ENCODE measurements around the gene SPRYD3. TPM values are rescaled to one million over a fixed set of nuclear protein-coding genes. Genes with fewer than 3 reads are reported as not detected.

Gene SPRYD3, protein sequence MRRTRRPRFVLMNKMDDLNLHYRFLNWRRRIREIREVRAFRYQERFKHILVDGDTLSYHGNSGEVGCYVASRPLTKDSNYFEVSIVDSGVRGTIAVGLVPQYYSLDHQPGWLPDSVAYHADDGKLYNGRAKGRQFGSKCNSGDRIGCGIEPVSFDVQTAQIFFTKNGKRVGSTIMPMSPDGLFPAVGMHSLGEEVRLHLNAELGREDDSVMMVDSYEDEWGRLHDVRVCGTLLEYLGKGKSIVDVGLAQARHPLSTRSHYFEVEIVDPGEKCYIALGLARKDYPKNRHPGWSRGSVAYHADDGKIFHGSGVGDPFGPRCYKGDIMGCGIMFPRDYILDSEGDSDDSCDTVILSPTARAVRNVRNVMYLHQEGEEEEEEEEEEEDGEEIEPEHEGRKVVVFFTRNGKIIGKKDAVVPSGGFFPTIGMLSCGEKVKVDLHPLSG
- 10 to 100 TPM; 21.0 to 39.5 (median 28.4) TPM for total RNA-seq

DNA sequence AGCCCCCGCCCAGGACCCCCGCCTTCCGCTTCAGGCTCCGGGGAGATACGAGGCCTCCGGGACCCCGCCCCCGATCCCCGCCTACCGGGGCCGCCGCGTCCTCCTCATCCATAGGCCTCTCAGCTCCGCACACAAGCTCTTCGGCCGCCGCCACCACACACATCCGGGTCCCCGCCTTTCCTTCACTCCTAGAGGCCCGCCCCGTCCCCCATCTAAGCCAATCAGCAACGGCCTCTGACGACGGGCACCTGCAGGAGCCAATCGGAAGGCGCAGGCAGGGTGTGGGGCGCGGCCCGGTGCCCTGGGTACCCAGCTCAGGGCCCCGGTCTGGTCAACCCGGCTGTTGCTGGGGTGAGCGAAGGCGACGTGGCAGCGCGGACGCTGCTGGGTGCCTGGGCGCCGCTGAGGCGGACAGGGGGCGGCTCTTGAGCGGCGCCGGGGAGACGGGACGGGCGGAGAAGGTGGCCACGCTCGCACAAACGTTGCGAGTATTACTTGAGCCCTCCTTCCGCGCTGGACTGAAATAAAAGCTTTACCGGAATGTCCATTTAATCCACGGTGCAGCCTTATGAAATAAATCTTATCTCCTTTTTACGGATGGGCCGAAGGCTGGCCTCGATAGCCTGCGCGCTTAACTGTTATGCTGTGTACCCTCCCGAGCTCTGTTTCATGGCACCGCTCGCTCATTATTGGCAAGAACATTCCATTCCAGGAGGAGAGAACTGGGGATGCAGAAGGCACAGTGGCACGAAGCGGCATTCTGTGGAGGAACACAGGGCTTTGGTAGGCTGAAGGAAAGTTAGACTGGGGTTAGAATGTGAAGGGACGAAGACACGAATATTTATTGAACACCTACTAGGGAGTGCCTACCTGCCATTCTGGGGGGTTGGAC, at the start of gene SPRYD3:
Gene SPRYD3, minus strand, starts transcription at position 165 of the 892 bp plus-strand sequence. Its CDS starts 57 bp downstream, at position 108.
- peak within 1 kb of the TSS; percentile 36 for H3K4me3 ChIP-seq (ENCODE audit: low read depth, poor library complexity, severe bottlenecking)
- DNase-seq (ENCODE audit: low spot score in 2 of 2), result peak; percentile 98 to 100
- intact Hi-C loops (cut with DNase I; ENCODE audit: low total_unique reads), result no loop called here
- TF ChIP-seq POLR2A (IDR thresholded peaks at IDR 0.05), result no peak
- TF ChIP-seq, protein P1, sequence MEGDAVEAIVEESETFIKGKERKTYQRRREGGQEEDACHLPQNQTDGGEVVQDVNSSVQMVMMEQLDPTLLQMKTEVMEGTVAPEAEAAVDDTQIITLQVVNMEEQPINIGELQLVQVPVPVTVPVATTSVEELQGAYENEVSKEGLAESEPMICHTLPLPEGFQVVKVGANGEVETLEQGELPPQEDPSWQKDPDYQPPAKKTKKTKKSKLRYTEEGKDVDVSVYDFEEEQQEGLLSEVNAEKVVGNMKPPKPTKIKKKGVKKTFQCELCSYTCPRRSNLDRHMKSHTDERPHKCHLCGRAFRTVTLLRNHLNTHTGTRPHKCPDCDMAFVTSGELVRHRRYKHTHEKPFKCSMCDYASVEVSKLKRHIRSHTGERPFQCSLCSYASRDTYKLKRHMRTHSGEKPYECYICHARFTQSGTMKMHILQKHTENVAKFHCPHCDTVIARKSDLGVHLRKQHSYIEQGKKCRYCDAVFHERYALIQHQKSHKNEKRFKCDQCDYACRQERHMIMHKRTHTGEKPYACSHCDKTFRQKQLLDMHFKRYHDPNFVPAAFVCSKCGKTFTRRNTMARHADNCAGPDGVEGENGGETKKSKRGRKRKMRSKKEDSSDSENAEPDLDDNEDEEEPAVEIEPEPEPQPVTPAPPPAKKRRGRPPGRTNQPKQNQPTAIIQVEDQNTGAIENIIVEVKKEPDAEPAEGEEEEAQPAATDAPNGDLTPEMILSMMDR (IDR thresholded peaks at IDR 0.05), result no peak
- WGBS, 2 donors, result 2 to 3% methylated on average over 19 to 60 of the region's 67 CpGs

DNA sequence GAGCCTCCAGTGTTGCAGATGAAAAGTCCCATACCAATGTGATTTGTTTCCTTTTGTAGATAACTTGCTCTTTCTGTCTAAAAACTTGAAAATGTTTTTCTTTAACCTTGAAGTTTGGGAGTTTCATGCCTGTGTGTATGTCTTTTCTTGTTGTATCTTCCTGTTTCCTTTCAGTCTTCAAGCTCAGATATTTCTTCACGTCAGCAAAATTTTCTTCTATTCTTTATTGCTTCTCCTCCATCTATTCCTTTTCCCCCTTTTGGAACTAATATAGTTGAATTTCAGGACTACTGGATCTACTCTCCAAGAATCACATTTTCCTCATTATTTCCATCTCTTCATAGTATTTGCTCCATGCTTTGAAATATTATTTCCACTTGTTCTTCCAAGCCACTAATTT, 48.0 kb upstream of the SPRYD3 start:
- 74 to 89% methylated on average over 1 of the region's 1 CpG for WGBS, 2 donors

DNA sequence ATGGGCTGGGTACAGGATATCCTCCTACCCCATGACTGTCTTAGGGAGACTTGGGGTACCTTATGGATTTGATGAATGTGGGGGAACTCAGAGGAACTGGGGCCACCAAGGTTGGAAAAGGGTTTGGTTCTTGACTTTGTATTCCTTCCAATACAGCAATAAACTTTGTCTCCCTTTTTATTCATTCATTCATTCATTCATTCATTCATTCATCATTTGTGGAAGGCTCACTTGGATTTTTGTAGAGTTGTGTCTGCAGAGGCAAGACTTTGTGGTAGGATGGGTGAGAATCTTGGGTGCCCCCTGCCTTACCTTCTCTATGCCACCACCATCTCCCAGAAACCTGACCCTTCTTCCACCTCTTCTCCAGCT, 45.1 kb upstream of the SPRYD3 start:
- no peak overlapping the region for H3K4me3 ChIP-seq (ENCODE audit: low read depth, poor library complexity, severe bottlenecking)
- DNase-seq (ENCODE audit: low spot score in 2 of 2), result no peak
- intact Hi-C loops (cut with DNase I; ENCODE audit: low total_unique reads), result no loop called here
- TF ChIP-seq, protein P1 (IDR thresholded peaks at IDR 0.05), result no peak
- no peak for TF ChIP-seq POLR2A (IDR thresholded peaks at IDR 0.05)

More for the DNA sequence above, 48.0 kb upstream of the SPRYD3 start:
- TF ChIP-seq, protein P1 (IDR thresholded peaks at IDR 0.05), result no peak
- no peak for TF ChIP-seq POLR2A (IDR thresholded peaks at IDR 0.05)
- H3K4me3 ChIP-seq (ENCODE audit: low read depth, poor library complexity, severe bottlenecking), result no peak overlapping the region
- no peak for DNase-seq (ENCODE audit: low spot score in 2 of 2)
- intact Hi-C loops (cut with DNase I; ENCODE audit: low total_unique reads), result no loop called here

DNA sequence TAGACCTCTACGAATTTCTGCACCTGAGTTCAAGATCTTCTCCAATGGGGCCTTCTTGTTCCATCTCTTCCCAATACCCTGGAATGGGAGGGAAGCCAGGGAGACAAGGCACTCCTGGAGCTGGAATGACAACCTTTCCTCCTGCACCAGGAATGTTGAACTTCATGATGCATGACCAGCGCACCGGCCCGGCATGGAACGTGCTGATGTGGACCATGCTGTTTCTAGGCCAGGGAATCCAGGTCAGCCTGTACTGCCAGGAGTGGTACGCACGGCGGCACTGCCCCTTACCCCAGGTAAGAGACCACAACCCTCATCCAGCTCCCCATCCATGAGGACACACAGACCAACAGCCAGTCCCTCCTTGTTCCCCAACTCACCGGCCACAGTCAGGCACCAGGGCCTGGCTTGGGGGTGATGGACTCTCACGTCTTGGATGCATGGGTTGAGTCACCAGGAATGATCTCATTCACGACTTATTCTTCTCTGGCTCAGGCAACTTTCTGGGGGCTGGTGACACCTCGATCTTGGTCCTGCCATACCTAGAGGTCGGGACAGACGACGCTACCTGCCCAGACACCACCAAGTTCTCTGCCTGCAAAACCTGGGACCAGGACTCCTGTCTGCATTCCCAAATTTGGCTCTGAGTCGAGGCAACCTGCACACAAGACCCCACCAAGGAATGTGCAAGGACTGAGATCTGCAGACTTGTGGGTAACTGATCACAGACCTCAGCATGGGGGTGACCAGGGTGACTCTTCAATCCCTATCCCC, 44.6 kb upstream of the SPRYD3 start:
- intact Hi-C loops (cut with DNase I; ENCODE audit: low total_unique reads), result no loop called here
- 81 to 85% methylated on average over 16 of the region's 16 CpGs for WGBS, 2 donors
- no peak for DNase-seq (ENCODE audit: low spot score in 2 of 2)
- no peak overlapping the region for H3K4me3 ChIP-seq (ENCODE audit: low read depth, poor library complexity, severe bottlenecking)
- TF ChIP-seq, protein P1 (IDR thresholded peaks at IDR 0.05), result no peak
- no peak for TF ChIP-seq POLR2A (IDR thresholded peaks at IDR 0.05)

DNA sequence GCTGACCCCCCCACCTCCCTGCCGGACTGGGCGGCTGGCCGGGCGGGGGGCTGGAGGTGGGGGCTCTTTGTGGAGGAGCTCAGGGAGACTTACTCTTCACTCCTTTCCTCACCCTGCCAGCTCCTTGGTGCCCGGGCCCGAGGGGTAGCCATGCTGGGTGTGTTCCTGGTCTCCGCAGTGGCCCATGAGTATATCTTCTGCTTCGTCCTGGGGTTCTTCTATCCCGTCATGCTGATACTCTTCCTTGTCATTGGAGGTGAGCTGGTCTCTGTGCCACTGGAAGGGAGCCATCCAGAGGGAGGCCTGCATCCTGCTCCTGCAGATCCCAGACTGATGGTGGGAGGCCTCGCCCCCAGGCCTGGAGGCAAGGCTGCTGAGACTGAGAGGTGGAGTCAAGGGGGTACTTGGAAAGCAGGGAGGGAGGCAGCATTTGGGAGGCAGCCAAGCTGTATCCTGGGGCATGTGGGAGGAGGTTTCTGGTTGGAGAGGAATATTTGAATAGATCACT, 43.8 kb upstream of the SPRYD3 start:
- H3K4me3 ChIP-seq (ENCODE audit: low read depth, poor library complexity, severe bottlenecking), result no peak overlapping the region
- intact Hi-C loops (cut with DNase I; ENCODE audit: low total_unique reads), result no loop called here
- DNase-seq (ENCODE audit: low spot score in 2 of 2), result no peak
- TF ChIP-seq, protein P1 (IDR thresholded peaks at IDR 0.05), result no peak
- no peak for TF ChIP-seq POLR2A (IDR thresholded peaks at IDR 0.05)
- 79 to 88% methylated on average over 8 to 10 of the region's 10 CpGs for WGBS, 2 donors

Data from lower leg skin (tissue), 4 donors.